ENCODE results near the gene OTX2. TPM values are rescaled to one million over a fixed set of nuclear protein-coding genes. Genes with fewer than 3 reads are reported as not detected.
A peak's percentile ranks its signal among the peaks of the same experiment; 100 is the strongest.

OTX2 gene
- polyA plus RNA-seq, 3 donors, result not detected

GRCh38 chr14:56795284-56795622 lies 15.0 kb downstream of the OTX2 start:
- Histone ChIP-seq H2AFZ (ENCODE audit: insufficient read depth, low read depth, low read length, poor library complexity, severe bottlenecking) (no peak overlapping the region), H3K36me3 (replicated peaks in 1 of 2; ENCODE audit: control insufficient read depth in 1 of 2, insufficient read depth in 2 of 2, low read length in 2 of 2) (no peaks in the 10 kb centered on the region), H4K20me1 (ENCODE audit: insufficient read depth, low read length) (no peaks in the 10 kb centered on the region), H3K79me2 (ENCODE audit: insufficient read depth, low read length) (no peaks in the 10 kb centered on the region), H3K9me3 (replicated peaks in 1 of 2; ENCODE audit: control insufficient read depth in 1 of 2, insufficient read depth in 1 of 2, low read length in 2 of 2) (peaks cover 13 to 64% of the 10 kb centered on the region in 2 donors), H3K4me2 (replicated peaks; ENCODE audit: extremely low read depth, low read length, poor library complexity, severe bottlenecking) (no peak overlapping the region), H3K9ac (ENCODE audit: insufficient read depth, low read length, poor library complexity, severe bottlenecking) (no peak overlapping the region), H3K27ac (ENCODE audit: low read depth in 1 of 2, low read length in 2 of 2) (no peak overlapping the region), H3K4me3 (replicated peaks in 1 of 3; ENCODE audit: low read depth in 2 of 3, low read length in 3 of 3) (no peak overlapping the region), H3K27me3 (ENCODE audit: control insufficient read depth in 2 of 2, insufficient read depth in 2 of 2, low read length in 2 of 2) (peaks cover 77 to 86% of the 10 kb centered on the region in 2 donors), H3K4me1 (ENCODE audit: control insufficient read depth in 1 of 2, insufficient read depth in 2 of 2, low read length in 2 of 2) (no peaks in the 10 kb centered on the region)
- peaks cover 2% of the 10 kb centered on the region for H3K4me1 Mint-ChIP-seq
- no peak for DNase-seq
- intact Hi-C loops (cut with micrococcal nuclease), result no loop called here
- H3K27ac Mint-ChIP-seq, result no peak overlapping the region
- peak overlapping the region in 1 of 2 donors; percentile 80 for H3K4me3 Mint-ChIP-seq
- 3% methylated on average over 5 of the region's 17 CpGs for WGBS (ENCODE audit: insufficient coverage)
- H3K27me3 Mint-ChIP-seq (ENCODE audit: low read depth in 3 of 3), result peaks cover 80 to 88% (median 82%) of the 10 kb centered on the region in 3 donors
- peaks cover 0 to 45% (median 36%) of the 10 kb centered on the region in 7 donors for H3K9me3 Mint-ChIP-seq
- H3K36me3 Mint-ChIP-seq, result peaks cover 2 to 3% of the 10 kb centered on the region in 2 donors
- no peak for TF ChIP-seq CTCF (IDR thresholded peaks at IDR 0.05)

GRCh38 chr14:56794557-56795283 lies 15.6 kb downstream of the OTX2 start:
- DNase-seq, result no peak
- no peak for TF ChIP-seq CTCF (IDR thresholded peaks at IDR 0.05)
- Mint-ChIP-seq H3K27me3 (ENCODE audit: low read depth in 3 of 3) (peaks cover 77 to 85% (median 78%) of the 10 kb centered on the region in 3 donors), H3K9me3 (peaks cover 0 to 47% (median 36%) of the 10 kb centered on the region in 7 donors), H3K36me3 (peaks cover 2 to 3% of the 10 kb centered on the region in 2 donors), H3K4me3 (peak overlapping the region in 1 of 2 donors; percentile 71), H3K4me1 (peaks cover 2% of the 10 kb centered on the region), H3K27ac (no peak overlapping the region)
- H3K9ac ChIP-seq (ENCODE audit: insufficient read depth, low read length, poor library complexity, severe bottlenecking), result no peak overlapping the region
- peaks cover 75 to 83% of the 10 kb centered on the region in 2 donors for H3K27me3 ChIP-seq (ENCODE audit: control insufficient read depth in 2 of 2, insufficient read depth in 2 of 2, low read length in 2 of 2)
- H3K4me3 ChIP-seq (replicated peaks in 1 of 3; ENCODE audit: low read depth in 2 of 3, low read length in 3 of 3), result no peak overlapping the region
- peaks cover 13 to 61% of the 10 kb centered on the region in 2 donors for H3K9me3 ChIP-seq (replicated peaks in 1 of 2; ENCODE audit: control insufficient read depth in 1 of 2, insufficient read depth in 1 of 2, low read length in 2 of 2)
- 4% methylated on average over 55 of the region's 56 CpGs for WGBS (ENCODE audit: insufficient coverage)
- H3K4me2 ChIP-seq (replicated peaks; ENCODE audit: extremely low read depth, low read length, poor library complexity, severe bottlenecking), result no peak overlapping the region
- H3K27ac ChIP-seq (ENCODE audit: low read depth in 1 of 2, low read length in 2 of 2), result no peak overlapping the region
- H3K4me1 ChIP-seq (ENCODE audit: control insufficient read depth in 1 of 2, insufficient read depth in 2 of 2, low read length in 2 of 2), result no peaks in the 10 kb centered on the region
- H4K20me1 ChIP-seq (ENCODE audit: insufficient read depth, low read length), result no peaks in the 10 kb centered on the region
- intact Hi-C loops (cut with micrococcal nuclease), result no loop called here
- no peaks in the 10 kb centered on the region for H3K79me2 ChIP-seq (ENCODE audit: insufficient read depth, low read length)
- no peaks in the 10 kb centered on the region for H3K36me3 ChIP-seq (replicated peaks in 1 of 2; ENCODE audit: control insufficient read depth in 1 of 2, insufficient read depth in 2 of 2, low read length in 2 of 2)
- H2AFZ ChIP-seq (ENCODE audit: insufficient read depth, low read depth, low read length, poor library complexity, severe bottlenecking), result no peak overlapping the region

All from CD14-positive monocyte (primary cell).